H1 (cell line): Measurements from ENCODE around the gene CD300H. TPM values are rescaled to one million over a fixed set of nuclear protein-coding genes. Genes with fewer than 3 reads are reported as not detected.

Experiments
- BACH1 ChIP-seq: IDR thresholded peaks from 2 replicates; pipeline ENCODE4 v1.6.1; 2012; ENCODE audit warnings: low read length, improper control_type of control experiment
- CBX8 ChIP-seq: fragments of 300-800, 300-1000 bp; sonication (generic); IDR thresholded peaks from 2 replicates; pipeline ENCODE4 v1.7.1; 2016; ENCODE audit warnings: low read depth, low read length, borderline replicate concordance
- CHD7 ChIP-seq: fragments of 300-600 bp; sonication (generic); IDR thresholded peaks from 2 replicates; pipeline ENCODE4 v1.7.1; 2012; ENCODE audit warnings: low read length, moderate library complexity, mild to moderate bottlenecking, inconsistent platforms; ENCODE audit not compliant: insufficient replicate concordance
- CTBP2 ChIP-seq: IDR thresholded peaks from 2 replicates; pipeline ENCODE4 v1.7.0; 2011; ENCODE audit warnings: borderline replicate concordance, mild to moderate bottlenecking, moderate library complexity, mixed read lengths, low read length; ENCODE audit not compliant: insufficient read depth, insufficient read length
- GABPA ChIP-seq: IDR thresholded peaks from 2 replicates; pipeline ENCODE4 v1.6.1; 2011; ENCODE audit warnings: mild to moderate bottlenecking, low read length, moderate library complexity, borderline replicate concordance; ENCODE audit not compliant: insufficient read depth
- GTF2F1 ChIP-seq: IDR thresholded peaks from 2 replicates; pipeline ENCODE4 v1.6.1; 2012; ENCODE audit warnings: low read depth, low read length, improper control_type of control experiment, borderline replicate concordance
- JUND ChIP-seq: IDR thresholded peaks from 2 replicates; pipeline ENCODE4 v1.6.1; 2011; ENCODE audit warnings: mild to moderate bottlenecking, improper control_type of control experiment, low read length
- RBBP5 ChIP-seq: IDR thresholded peaks from 2 replicates; pipeline ENCODE4 v1.7.1; 2012; ENCODE audit warnings: low read depth, mild to moderate bottlenecking, inconsistent platforms, low read length, moderate library complexity, borderline replicate concordance
- TCF12 ChIP-seq: IDR thresholded peaks from 2 replicates; pipeline ENCODE4 v1.6.1; 2011; ENCODE audit warnings: low read depth, mild to moderate bottlenecking, low read length
- ZNF274 ChIP-seq: IDR thresholded peaks from 2 replicates; pipeline ENCODE4 v1.7.0; 2012; ENCODE audit warnings: low read length, borderline replicate concordance; ENCODE audit errors: extremely low read depth
- polyA plus RNA-seq, 7 experiments: library from polyadenylated mRNA; depleted of rRNA in 3 of 7; stranded (reverse) in 5 of 7; unstranded in 2 of 7; fragments of >200 nt in 5 of 7; fragments of 200-250 nt in 2 of 7; gene quantifications; 1 replicate in 5 of 7; 2 replicates in 1 of 7; 4 replicates in 1 of 7; pipeline versions ENCODE4 v1.2.1 to v1.2.3, GENCODE V29; 2011 to 2013; ENCODE audit warnings: missing spikeins in 2 of 7, mixed read lengths in 2 of 7
- total RNA-seq: library from RNA; stranded (reverse); fragmentation: NEBNext Ultra II Directional; extraction: Animal tissue kit (Norgen Biotek cat#: 25700); gene quantifications from 2 replicates; pipeline ENCODE4 v1.2.1, GENCODE V29; 2021
- TF ChIP-seq, protein P1 (sequence below): IDR thresholded peaks from 2 replicates; pipeline ENCODE4 v1.6.1; 2011; ENCODE audit warnings: low read length, improper control_type of control experiment

CD300H gene
- total and polyA plus RNA-seq, 2 of the 8 experiments (the other 6 are each of a cell fraction or from before 2014, with no cell fraction given), result not detected

DNA sequence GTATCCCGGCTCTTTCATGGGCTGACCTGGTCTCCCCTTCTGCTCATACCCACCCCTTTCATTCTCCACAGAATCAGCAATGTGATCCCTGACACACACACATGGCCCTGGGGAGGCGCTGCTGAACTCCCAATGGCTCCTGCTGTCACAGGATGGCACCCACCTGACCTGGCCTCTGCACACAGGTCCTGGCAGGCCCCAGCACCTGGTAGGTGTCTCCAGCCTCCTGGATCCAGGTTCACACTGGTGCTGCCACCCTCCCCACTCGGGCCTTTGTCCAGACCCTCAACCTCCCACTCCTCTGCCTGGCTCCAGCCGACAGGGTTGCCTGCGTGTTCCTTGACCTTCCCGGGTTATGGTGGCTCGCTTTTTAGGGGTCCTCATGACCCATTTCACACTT is 20.0 kb downstream of the CD300H start (continued):
- TF ChIP-seq CHD7 (no peak), CBX8 (no peak), TCF12 (no peak), RBBP5 (no peak), JUND (no peak), GABPA (no peak), ZNF274 (no peak), CTBP2 (no peak), GTF2F1 (no peak), BACH1 (no peak)
- TF ChIP-seq, protein P1, sequence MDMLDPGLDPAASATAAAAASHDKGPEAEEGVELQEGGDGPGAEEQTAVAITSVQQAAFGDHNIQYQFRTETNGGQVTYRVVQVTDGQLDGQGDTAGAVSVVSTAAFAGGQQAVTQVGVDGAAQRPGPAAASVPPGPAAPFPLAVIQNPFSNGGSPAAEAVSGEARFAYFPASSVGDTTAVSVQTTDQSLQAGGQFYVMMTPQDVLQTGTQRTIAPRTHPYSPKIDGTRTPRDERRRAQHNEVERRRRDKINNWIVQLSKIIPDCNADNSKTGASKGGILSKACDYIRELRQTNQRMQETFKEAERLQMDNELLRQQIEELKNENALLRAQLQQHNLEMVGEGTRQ, result no peak
